MM.1S (cell line): Measurements from ENCODE around the gene RESF1.

ENCODE experiments used
- DNase-seq: peaks from one replicate; pipeline ENCODE4 v3.0.0-alpha.2; 2015
- H2AFZ ChIP-seq: fragments of 300-600 bp; sonication (generic); 2 replicates; pipeline ENCODE4 v1.6.0; 2016; ENCODE audit warnings: antibody characterized with exemption, low read length
- H3F3A ChIP-seq: fragments of 300-600 bp; sonication (generic); 2 replicates; pipeline ENCODE4 v1.6.1; 2016; ENCODE audit warnings: mild to moderate bottlenecking, antibody characterized with exemption, low read length, moderate library complexity, mixed read lengths; ENCODE audit not compliant: insufficient read depth
- H3K27ac ChIP-seq: fragments of 300-600 bp; sonication (generic); 2 replicates; pipeline ENCODE4 v1.5.1; 2016; ENCODE audit warnings: mild to moderate bottlenecking, low read length
- H3K27me3 ChIP-seq: fragments of 300-600 bp; sonication (generic); replicated peaks from 2 replicates; pipeline ENCODE4 v1.6.0; 2016; ENCODE audit warnings: low read length; ENCODE audit not compliant: insufficient read depth
- H3K36me3 ChIP-seq: fragments of 300-600 bp; sonication (generic); replicated peaks from 2 replicates; pipeline ENCODE4 v1.6.1; 2016; ENCODE audit warnings: mild to moderate bottlenecking, low read length, mixed read lengths; ENCODE audit not compliant: insufficient read depth
- H3K4me1 ChIP-seq: fragments of 300-600 bp; sonication (generic); 2 replicates; pipeline ENCODE4 v1.6.1; 2016; ENCODE audit warnings: low read length, mixed read lengths
- H3K4me2 ChIP-seq: fragments of 300-600 bp; sonication (generic); 2 replicates; pipeline ENCODE4 v1.6.0; 2016; ENCODE audit warnings: low read depth, low read length
- H3K4me3 ChIP-seq: fragments of 300-600 bp; sonication (generic); 2 replicates; pipeline ENCODE4 v1.5.1; 2016; ENCODE audit warnings: low read length, mixed read lengths
- H3K79me2 ChIP-seq: fragments of 300-600 bp; sonication (generic); 2 replicates; pipeline ENCODE4 v1.6.1; 2016; ENCODE audit warnings: mixed run types, low read length, mixed read lengths
- H3K9ac ChIP-seq: fragments of 300-600 bp; sonication (generic); 2 replicates; pipeline ENCODE4 v1.6.1; 2016; ENCODE audit warnings: low read length, mixed read lengths
- H3K9me2 ChIP-seq: fragments of 300-600 bp; sonication (generic); replicated peaks from 2 replicates; pipeline ENCODE4 v1.6.1; 2016; ENCODE audit warnings: mild to moderate bottlenecking, low read length, mixed read lengths; ENCODE audit not compliant: insufficient read depth
- H3K9me3 ChIP-seq: fragments of 300-600 bp; sonication (generic); replicated peaks from 2 replicates; pipeline ENCODE4 v1.6.1; 2016; ENCODE audit warnings: mild to moderate bottlenecking, low read length, mixed read lengths; ENCODE audit not compliant: insufficient read depth
- H4K20me1 ChIP-seq: fragments of 300-600 bp; sonication (generic); 2 replicates; pipeline ENCODE4 v1.6.1; 2016; ENCODE audit warnings: mild to moderate bottlenecking, low read length, moderate library complexity, mixed read lengths; ENCODE audit not compliant: insufficient read depth
- CTCF ChIP-seq: fragments of 300-600 bp; sonication (generic); IDR thresholded peaks from 2 replicates; pipeline ENCODE4 v1.5.1; 2016; ENCODE audit warnings: antibody characterized with exemption, low read length, mixed read lengths
- EZH2 ChIP-seq: fragments of 300-600 bp; sonication (generic); optimal IDR thresholded peaks from 2 replicates; pipeline ENCODE3; 2017; ENCODE audit warnings: low read depth, mild to moderate bottlenecking, antibody characterized with exemption, low read length, mixed read lengths
- EZH2phosphoT487 ChIP-seq: fragments of 300-600 bp; sonication (generic); IDR thresholded peaks from 2 replicates; pipeline ENCODE4 v1.6.1; 2018; ENCODE audit warnings: antibody characterized with exemption, low read length

Gene RESF1

GRCh38 chr12:31991146-31991545, 31.9 kb downstream of the RESF1 start:
- Histone ChIP-seq H3K9me3 (no peaks in the 10 kb centered on the region), H3K27me3 (no peaks in the 10 kb centered on the region), H3K4me2 (no peak overlapping the region), H3K79me2 (0 out of 2 replicates have a peak, but pooled peaks cover 6% of the 10 kb centered on the region), H3K9ac (no peak overlapping the region), H3K4me3 (no peak overlapping the region), H3K9me2 (no peaks in the 10 kb centered on the region), H3K4me1 (no peaks in the 10 kb centered on the region), H3F3A (no peaks in the 10 kb centered on the region), H3K27ac (no peak overlapping the region), H2AFZ (no peak overlapping the region), H4K20me1 (no peaks in the 10 kb centered on the region), H3K36me3 (peaks cover 16% of the 10 kb centered on the region)
- DNase-seq: no peak
- TF ChIP-seq CTCF: no peak
- TF ChIP-seq EZH2phosphoT487: no peak
- TF ChIP-seq EZH2: no peak

- Histone ChIP-seq H3K9ac (no peak overlapping the region), H3K9me2 (no peaks in the 10 kb centered on the region), H3K27ac (no peak overlapping the region), H3K4me2 (no peak overlapping the region), H3K27me3 (no peaks in the 10 kb centered on the region), H3K79me2 (0 out of 2 replicates have a peak, but pooled peaks cover 6% of the 10 kb centered on the region), H3F3A (no peaks in the 10 kb centered on the region), H2AFZ (no peak overlapping the region), H3K4me3 (no peak overlapping the region), H3K36me3 (peaks cover 16% of the 10 kb centered on the region), H4K20me1 (no peaks in the 10 kb centered on the region), H3K4me1 (no peaks in the 10 kb centered on the region), H3K9me3 (no peaks in the 10 kb centered on the region)
- no peak for TF ChIP-seq EZH2phosphoT487
- no peak for TF ChIP-seq EZH2
- no peak for TF ChIP-seq CTCF
- DNase-seq: no peak
Measured at GRCh38 chr12:31991815-31992214, 32.6 kb downstream of the RESF1 start.

- no peak for DNase-seq
- no peaks in the 10 kb centered on the region for H3K27me3 ChIP-seq
- no peaks in the 10 kb centered on the region for H3K4me1 ChIP-seq
- no peak overlapping the region for H3K27ac ChIP-seq
- no peak overlapping the region for H3K4me3 ChIP-seq
- TF ChIP-seq CTCF (no peak), EZH2phosphoT487 (no peak), EZH2 (no peak)
- no peak overlapping the region for H3K9ac ChIP-seq
- peaks cover 2% of the 10 kb centered on the region; the same call in 1 of the 2 replicates for H3K36me3 ChIP-seq
- H3K79me2 ChIP-seq: no peaks in the 10 kb centered on the region
- no peak overlapping the region for H3K4me2 ChIP-seq
- H3F3A ChIP-seq: no peaks in the 10 kb centered on the region
- H4K20me1 ChIP-seq: no peaks in the 10 kb centered on the region
- H3K9me2 ChIP-seq: no peaks in the 10 kb centered on the region
- no peak overlapping the region for H2AFZ ChIP-seq
- H3K9me3 ChIP-seq: no peaks in the 10 kb centered on the region
Measured at GRCh38 chr12:31999692-32000091, 40.5 kb downstream of the RESF1 start.
